NB4 (cell line): ENCODE data around the gene ACOXL.

Experiments
- DNase-seq: peaks from one replicate; pipeline ENCODE4 v3.0.0; 2010; ENCODE audit warnings: low read depth
- H3K4me3 ChIP-seq: one replicate; pipeline ENCODE4 v1.5.1; 2011; ENCODE audit warnings: mild to moderate bottlenecking, low read depth, low read length, moderate library complexity
- MYC ChIP-seq: IDR thresholded peaks from 2 replicates; pipeline ENCODE4 v1.6.1; 2011; ENCODE audit warnings: low read depth, low read length
- POLR2A ChIP-seq: IDR thresholded peaks from 2 replicates; pipeline ENCODE4 v1.6.1; 2011; ENCODE audit warnings: mild to moderate bottlenecking; ENCODE audit not compliant: insufficient read length; ENCODE audit errors: extremely low read depth
- TF ChIP-seq, protein P1 (sequence below): IDR thresholded peaks from one replicate; pipeline ENCODE4 v1.5.1; 2012; ENCODE audit warnings: low read depth, low read length
- TF ChIP-seq, protein P2 (sequence below): IDR thresholded peaks from 2 replicates; pipeline ENCODE4 v1.6.1; 2011; ENCODE audit warnings: low read depth, low read length

The ACOXL gene

DNA sequence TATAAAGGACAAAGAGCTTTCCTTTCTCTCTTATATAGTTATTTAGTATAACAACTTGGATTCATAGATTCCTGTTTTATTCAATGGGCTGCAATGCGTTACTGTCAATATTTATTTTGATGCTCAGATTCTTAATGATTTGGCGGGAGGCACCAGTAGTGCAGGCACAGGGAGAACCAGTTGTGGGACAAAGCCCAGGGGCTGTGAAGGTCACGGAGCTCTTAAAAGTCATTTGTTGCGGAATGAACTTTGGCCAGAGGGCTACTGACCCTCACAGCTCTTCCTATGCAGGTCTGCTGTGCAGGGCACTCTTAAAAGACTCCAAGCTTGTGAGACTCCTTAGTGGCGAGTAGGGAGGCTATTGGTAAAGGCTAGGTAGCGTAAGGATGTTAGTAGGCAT lies 422.4 kb downstream of the ACOXL start:
- TF ChIP-seq, protein P1, sequence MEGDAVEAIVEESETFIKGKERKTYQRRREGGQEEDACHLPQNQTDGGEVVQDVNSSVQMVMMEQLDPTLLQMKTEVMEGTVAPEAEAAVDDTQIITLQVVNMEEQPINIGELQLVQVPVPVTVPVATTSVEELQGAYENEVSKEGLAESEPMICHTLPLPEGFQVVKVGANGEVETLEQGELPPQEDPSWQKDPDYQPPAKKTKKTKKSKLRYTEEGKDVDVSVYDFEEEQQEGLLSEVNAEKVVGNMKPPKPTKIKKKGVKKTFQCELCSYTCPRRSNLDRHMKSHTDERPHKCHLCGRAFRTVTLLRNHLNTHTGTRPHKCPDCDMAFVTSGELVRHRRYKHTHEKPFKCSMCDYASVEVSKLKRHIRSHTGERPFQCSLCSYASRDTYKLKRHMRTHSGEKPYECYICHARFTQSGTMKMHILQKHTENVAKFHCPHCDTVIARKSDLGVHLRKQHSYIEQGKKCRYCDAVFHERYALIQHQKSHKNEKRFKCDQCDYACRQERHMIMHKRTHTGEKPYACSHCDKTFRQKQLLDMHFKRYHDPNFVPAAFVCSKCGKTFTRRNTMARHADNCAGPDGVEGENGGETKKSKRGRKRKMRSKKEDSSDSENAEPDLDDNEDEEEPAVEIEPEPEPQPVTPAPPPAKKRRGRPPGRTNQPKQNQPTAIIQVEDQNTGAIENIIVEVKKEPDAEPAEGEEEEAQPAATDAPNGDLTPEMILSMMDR: no peak
- TF ChIP-seq POLR2A (no peak), MYC (no peak)
- TF ChIP-seq, protein P2, sequence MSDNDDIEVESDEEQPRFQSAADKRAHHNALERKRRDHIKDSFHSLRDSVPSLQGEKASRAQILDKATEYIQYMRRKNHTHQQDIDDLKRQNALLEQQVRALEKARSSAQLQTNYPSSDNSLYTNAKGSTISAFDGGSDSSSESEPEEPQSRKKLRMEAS: no peak
- DNase-seq: no peak
- no peak overlapping the region for H3K4me3 ChIP-seq

DNA sequence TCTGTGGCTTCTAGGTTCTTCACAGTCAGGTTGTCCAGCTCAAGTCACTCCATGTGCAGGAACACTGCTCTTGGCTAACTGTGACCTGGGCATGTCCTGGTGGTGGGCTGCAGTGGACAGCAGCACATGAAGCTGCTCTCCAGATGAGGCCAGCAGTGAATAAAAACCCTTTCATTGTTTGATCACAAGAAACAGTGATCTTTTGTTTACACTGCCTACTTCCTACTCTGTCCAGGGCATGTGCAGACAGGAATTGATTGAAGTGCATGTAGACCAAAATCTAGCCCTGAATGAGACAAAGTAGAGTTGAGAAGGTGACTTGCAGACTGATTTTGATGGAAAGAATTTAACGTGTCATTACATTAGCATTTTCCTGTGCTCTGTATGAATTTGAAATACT lies 423.2 kb downstream of the ACOXL start:
- no peak for DNase-seq
- TF ChIP-seq, protein P1: no peak
- TF ChIP-seq MYC (no peak), POLR2A (no peak)
- TF ChIP-seq, protein P2: no peak
- H3K4me3 ChIP-seq: no peak overlapping the region

DNA sequence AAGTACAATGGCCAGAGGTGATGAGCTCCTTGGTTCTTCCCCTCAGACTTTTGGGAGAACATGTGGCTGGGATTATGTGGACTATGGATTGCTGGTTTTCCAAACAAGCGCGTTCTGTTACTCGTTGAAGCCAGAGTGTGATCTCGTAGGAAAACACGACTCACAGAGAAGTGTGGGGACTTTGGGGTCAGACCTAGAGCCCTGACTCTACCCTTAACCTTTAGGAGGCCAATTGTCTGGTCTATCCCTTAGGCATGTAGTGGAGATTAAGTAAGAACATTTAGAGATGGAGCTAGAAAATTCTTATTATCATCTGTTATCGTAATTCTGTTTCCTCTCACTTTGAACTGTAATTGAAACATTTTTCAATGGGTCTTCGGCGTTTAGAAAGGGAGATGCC lies 424.2 kb downstream of the ACOXL start:
- TF ChIP-seq, protein P2: no peak
- TF ChIP-seq, protein P1: no peak
- TF ChIP-seq MYC (no peak), POLR2A (no peak)
- no peak for DNase-seq
- H3K4me3 ChIP-seq: no peak overlapping the region

DNA sequence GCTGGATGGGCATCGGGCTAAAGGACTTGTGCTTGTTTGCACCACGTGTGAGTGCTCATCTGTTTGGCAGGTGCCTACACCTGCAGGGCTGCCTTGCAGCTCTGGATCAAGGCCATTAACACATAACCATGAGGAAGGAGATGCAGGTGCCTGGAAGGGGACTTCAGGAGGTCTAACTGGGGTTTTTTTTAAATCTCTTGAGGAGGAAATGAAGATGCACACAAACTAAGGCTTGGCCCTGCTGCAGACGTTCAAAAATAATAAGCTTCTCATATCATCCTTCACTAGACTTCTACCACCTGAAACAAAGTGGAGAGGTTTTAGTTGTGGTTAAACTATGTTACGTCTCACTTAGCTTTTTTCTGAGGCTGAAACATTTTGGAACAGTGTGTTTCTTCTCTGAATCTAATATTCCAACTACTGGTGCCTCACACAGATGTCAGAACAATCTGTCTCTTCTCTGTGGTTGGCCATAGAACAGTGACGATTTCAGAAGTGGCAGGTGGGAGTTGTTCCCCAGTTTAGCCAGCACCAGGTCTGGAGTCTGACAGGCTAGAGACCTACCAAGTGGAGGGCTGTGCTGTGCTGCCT lies 424.8 kb downstream of the ACOXL start:
- DNase-seq: no peak
- no peak overlapping the region for H3K4me3 ChIP-seq
- no peak for TF ChIP-seq POLR2A
- TF ChIP-seq, protein P2: no peak
- no peak for TF ChIP-seq MYC
- TF ChIP-seq, protein P1: no peak

DNA sequence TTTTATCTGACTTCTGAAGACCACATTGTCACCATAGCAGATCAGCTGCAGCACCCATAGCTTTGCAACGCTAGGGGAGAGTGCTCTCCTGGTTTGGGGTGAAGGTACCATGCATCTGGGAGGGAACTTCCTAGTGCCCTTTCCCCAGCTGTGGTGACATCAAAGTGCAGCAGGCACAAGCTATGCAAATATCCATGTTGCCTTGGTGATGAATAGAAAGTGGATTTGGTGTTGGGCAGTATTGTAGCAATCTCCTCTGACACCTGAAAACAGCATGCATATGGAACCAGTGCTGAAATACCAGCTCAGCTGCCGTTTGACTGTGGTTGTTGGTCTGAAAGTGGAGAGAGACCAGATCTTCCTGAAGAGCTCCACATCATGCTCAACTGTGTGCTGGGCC lies 425.4 kb downstream of the ACOXL start:
- no peak overlapping the region for H3K4me3 ChIP-seq
- TF ChIP-seq POLR2A: no peak
- TF ChIP-seq, protein P2: no peak
- TF ChIP-seq MYC: no peak
- TF ChIP-seq, protein P1: no peak
- DNase-seq: no peak
